SJCRH30 (cell line): ENCODE results near the gene NUDT22. TPM values are rescaled to one million over a fixed set of nuclear protein-coding genes. Genes with fewer than 3 reads are reported as not detected.
A peak's percentile ranks its signal among the peaks of the same experiment; 100 is the strongest.

Experiments used
- DNase-seq, 2 experiments: peaks; one replicate each; pipeline ENCODE4 v3.0.0-alpha.2; 2015 to 2020
- H3K27ac ChIP-seq: fragments of 250-450 bp; sonication (Bioruptor Pico); 2 replicates; pipeline ENCODE4 v1.5.1; 2020; ENCODE audit warnings: mild to moderate bottlenecking, moderate library complexity
- H3K27me3 ChIP-seq: fragments of 250-450 bp; sonication (Bioruptor Pico); 2 replicates; pipeline ENCODE4 v1.5.1; 2020; ENCODE audit warnings: mild to moderate bottlenecking, moderate library complexity
- H3K36me3 ChIP-seq: fragments of 250-450 bp; sonication (Bioruptor Pico); 2 replicates; pipeline ENCODE4 v1.5.1; 2020; ENCODE audit warnings: mild to moderate bottlenecking, moderate library complexity
- H3K4me1 ChIP-seq: fragments of 250-450 bp; sonication (Bioruptor Pico); 2 replicates; pipeline ENCODE4 v1.5.1; 2020; ENCODE audit warnings: mild to moderate bottlenecking, moderate library complexity
- H3K4me3 ChIP-seq: fragments of 250-450 bp; sonication (Bioruptor Pico); 2 replicates; pipeline ENCODE4 v1.5.1; 2020; ENCODE audit warnings: mild to moderate bottlenecking, moderate library complexity
- H3K9me3 ChIP-seq: fragments of 250-450 bp; sonication (Bioruptor Pico); replicated peaks from 2 replicates; pipeline ENCODE4 v1.5.1; 2020; ENCODE audit warnings: mild to moderate bottlenecking, moderate library complexity
- total RNA-seq: library from RNA; depleted of rRNA; stranded (reverse); fragments of >200 nt; shearing (Covaris generic); gene quantifications from 2 replicates; pipeline ENCODE4 v1.2.3, GENCODE V29; 2014

Gene NUDT22
- total RNA-seq, 1 experiment from 2014 or later: 20.7 TPM

DNA sequence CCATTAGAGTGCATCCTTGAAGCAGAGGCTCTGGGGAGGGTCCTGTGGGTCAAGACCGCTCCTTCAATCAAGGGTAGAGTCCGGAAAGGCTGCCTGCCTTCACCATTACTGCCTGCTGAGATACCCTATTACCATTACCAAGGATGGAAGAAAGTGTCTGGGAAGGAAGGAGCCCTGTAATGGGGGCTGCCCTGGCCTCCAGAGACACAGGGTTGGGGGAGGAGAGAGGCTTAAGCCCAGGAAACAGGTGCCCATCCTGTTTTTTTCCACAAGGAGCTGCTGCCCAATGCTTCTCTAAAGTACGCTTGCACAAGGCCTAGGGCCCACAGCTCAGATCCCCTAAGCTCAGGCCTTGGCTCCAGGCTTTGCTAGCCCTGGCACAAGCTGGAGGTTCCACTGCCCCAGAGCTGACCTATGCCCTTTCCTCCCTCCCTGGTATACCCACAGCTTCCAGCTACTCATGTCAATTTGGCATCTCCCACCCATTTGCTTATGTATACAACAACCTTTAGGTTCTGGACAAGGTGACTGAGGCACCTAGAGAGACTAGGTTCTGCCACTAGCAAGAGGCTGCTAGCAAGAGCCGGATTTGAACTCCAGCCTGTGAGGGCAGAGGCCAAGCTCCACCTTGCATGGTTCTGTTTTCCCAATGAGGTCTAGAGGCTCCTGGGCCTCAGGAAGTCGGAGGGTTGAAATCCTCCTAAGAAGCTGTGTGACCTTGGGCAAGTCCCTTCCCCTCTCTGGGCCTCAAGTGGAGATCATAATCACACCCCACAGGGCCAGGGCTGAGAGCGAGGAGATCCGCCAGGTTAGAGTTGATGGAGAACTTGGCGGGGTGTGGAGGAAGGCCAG, 23.7 kb downstream of the NUDT22 start:
- H3K27ac ChIP-seq: no peak overlapping the region
- H3K9me3 ChIP-seq: no peaks in the 10 kb centered on the region
- DNase-seq: peak; percentile 47 to 74
- no peaks in the 10 kb centered on the region for H3K27me3 ChIP-seq
- H3K4me3 ChIP-seq: no peak overlapping the region
- H3K4me1 ChIP-seq: peaks cover 27% of the 10 kb centered on the region
- peaks cover 17% of the 10 kb centered on the region for H3K36me3 ChIP-seq

DNA sequence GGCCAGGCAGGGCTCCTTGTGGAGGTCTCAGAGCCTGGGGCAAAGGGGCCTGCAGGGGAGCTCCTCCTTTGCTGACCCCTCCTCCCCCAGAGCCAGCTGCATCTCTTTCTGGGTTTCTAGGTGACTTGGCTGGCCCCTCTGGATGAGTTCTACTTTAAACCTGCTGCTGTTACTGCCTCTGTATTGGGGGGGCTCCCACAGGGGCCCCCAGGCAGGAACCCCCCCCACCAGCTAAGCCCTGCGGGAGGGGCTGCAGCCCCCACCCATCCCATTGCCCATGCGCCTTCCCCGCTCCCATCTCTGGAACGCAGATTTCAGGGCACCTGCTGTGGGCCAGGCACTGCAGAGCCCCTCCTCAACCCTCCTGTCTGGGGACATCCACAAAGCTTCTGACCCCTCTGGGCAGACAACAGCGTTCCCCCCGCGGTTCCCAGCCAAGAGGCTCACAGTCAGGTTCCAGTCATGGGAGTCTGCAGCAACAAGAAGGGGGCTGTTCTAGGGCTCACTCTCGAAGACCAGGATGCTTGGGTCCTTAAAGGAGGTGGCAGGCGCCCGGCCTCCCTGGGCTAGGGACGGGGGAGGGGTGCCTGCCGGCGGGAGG, 24.4 kb downstream of the NUDT22 start:
- Histone ChIP-seq H3K36me3 (peaks cover 13% of the 10 kb centered on the region), H3K27ac (no peak overlapping the region), H3K9me3 (no peaks in the 10 kb centered on the region), H3K4me3 (peak overlapping the region; percentile 88), H3K27me3 (no peaks in the 10 kb centered on the region), H3K4me1 (peaks cover 27% of the 10 kb centered on the region)
- peak in 1 of 2 experiments; percentile 30 for DNase-seq

DNA sequence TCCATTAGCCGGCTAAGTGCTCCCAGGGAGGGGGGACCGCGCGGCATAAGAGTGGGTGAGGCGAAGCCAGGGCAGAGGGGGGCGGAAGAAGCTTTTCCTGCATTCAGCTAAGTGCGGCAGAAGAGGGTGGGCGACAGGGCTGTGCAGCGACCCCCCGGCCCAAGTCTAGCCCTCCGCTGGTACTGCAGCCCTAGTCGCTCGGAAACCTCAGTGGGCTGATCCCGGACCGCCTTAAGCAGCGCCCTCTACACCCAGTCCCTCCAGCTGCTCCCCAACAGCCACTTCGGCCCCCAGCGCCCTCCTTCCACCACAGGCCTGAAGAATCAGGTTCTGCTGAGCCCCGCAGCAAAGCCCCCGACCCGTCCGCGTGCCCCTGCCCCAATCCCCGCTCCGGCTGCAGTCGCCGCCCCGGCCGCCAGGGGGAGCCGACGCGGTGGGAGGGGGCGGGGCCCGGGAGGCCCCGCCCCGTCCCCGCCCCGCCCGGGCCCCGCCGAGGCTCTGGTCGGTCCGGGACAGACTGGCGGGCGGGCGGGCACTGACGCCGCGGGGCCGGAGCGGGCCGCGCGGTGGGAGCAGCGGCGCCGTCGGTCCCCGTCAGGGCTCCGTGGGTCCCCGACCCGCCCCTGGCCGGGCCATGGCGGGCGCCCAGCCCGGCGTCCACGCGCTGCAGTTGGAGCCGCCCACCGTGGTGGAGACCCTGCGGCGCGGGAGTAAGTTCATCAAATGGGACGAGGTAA, 25.1 kb downstream of the NUDT22 start, which contains the start of gene PLCB3:
Gene PLCB3 (plus strand): TSS at position 515 of the 737 bp plus-strand sequence. CDS start 120 bp downstream, at position 635.
- peaks cover 27% of the 10 kb centered on the region for H3K4me1 ChIP-seq
- H3K27me3 ChIP-seq: no peaks in the 10 kb centered on the region
- H3K36me3 ChIP-seq: peaks cover 10% of the 10 kb centered on the region
- H3K9me3 ChIP-seq: no peaks in the 10 kb centered on the region
- peak within 1 kb of the TSS; percentile 88 for H3K4me3 ChIP-seq
- peak within 1 kb of the TSS; percentile 36; the same call in 1 of the 2 replicates for H3K27ac ChIP-seq
- DNase-seq: peak; percentile 44 to 65

DNA sequence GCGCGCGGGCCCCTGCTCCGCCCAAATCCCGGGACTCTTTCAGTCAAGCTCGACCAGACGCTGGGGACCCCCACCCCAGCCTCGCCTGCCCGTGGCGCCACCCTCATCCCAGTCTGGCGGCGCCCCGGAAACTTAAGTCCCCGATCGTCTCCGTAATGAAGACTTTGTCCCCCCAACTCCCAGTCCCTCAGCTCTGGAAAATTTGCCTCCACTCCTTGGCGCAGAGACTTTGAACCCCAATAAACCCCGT, 25.6 kb downstream of the NUDT22 start:
- no peak for DNase-seq
- peak overlapping the region; percentile 88 for H3K4me3 ChIP-seq
- H3K36me3 ChIP-seq: peaks cover 9% of the 10 kb centered on the region; the same call in 1 of the 2 replicates
- no peaks in the 10 kb centered on the region for H3K27me3 ChIP-seq
- no peaks in the 10 kb centered on the region for H3K9me3 ChIP-seq
- peaks cover 27% of the 10 kb centered on the region for H3K4me1 ChIP-seq
- H3K27ac ChIP-seq: peak overlapping the region; percentile 36; the same call in 1 of the 2 replicates

DNA sequence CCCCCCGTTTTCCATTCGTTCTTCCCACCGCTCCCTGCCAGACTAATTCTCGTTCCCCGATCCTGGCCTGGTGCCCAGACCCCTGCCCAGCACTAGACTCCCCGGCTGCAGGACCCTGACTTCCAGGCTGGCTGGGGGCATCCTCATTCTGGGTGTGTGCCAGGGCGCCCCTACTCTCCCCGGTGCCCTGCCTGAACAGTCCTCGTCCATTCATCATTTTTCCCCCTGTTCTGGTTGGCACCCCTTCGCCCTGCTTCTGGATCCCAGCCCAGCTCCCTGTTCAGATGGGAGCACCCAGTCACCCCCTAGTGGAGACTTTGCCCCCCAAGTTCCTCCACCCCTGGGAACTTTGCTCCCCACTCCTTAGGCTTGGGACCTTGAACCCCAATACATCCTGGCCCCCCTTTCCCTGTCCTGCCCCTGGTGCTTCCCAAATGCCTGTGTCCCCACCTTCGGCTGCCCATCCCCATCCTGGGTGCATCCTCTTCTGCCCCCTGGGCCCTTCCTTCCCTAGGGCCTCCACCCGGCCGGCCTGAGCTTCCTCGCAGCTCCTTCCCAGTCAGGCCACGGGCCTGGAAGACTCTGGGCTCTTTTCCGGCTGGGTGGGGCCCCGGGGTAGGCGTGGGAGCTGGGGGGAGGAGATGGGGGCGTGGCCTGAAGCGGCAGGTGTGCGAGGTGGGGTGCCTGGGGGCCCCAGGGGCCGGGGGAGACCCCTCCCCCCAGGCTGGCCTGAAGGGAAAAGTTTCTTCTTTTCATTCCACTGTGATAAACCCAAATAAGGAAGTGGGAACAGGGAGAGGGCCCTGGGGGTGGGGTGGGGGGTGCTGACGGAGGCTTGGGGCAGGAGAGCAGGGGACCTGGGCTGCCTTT, 26.2 kb downstream of the NUDT22 start:
- Histone ChIP-seq H3K4me3 (peak overlapping the region; percentile 88), H3K9me3 (no peaks in the 10 kb centered on the region), H3K4me1 (peaks cover 27% of the 10 kb centered on the region), H3K36me3 (peaks cover 11% of the 10 kb centered on the region; the same call in 1 of the 2 replicates), H3K27me3 (no peaks in the 10 kb centered on the region), H3K27ac (peak overlapping the region; percentile 36; the same call in 1 of the 2 replicates)
- DNase-seq: peak; percentile 52 to 53

DNA sequence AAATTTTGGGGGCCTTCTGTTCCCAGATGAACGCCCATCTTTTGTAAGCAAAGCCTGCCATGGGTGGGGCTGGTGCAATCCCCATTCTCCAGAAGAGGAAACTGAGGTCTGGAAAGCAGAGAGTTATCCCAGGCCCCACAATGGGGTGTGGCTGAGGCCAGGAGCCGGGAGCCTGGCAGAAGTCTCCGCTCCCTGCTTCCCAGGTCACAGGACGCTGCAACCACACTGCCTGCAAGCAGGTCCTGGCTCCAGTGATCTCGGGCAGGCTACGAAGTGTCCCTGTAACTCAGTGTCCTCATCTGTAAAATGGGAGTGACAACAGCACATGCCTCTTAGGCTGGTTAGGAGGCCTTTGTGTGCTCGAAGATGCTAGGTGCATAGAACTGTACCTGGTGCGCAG, 27.0 kb downstream of the NUDT22 start:
- H3K9me3 ChIP-seq: no peaks in the 10 kb centered on the region
- H3K4me3 ChIP-seq: no peak overlapping the region
- H3K27me3 ChIP-seq: no peaks in the 10 kb centered on the region
- H3K4me1 ChIP-seq: peaks cover 27% of the 10 kb centered on the region
- peaks cover 15% of the 10 kb centered on the region; the same call in 1 of the 2 replicates for H3K36me3 ChIP-seq
- no peak overlapping the region for H3K27ac ChIP-seq
- no peak for DNase-seq

DNA sequence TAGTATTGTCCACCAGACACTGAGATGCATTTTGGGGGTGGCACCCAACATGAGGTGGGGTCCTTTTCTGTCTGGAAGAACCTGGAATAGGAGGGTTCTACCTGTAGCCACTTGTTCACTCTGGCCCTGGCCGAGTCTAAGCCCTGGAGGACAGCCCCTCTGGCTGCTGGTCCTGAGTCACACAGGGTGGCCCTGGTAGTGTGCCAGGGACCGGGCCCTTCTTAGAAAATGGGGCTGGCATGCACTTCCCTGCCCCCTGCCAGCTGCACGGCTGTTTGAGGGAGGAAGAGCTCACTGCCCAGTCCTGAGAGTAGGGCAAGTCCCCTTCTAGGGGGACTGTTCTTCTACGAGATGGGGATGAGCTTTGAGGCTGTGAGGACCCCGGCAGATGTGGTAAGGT, 27.4 kb downstream of the NUDT22 start:
- H3K4me1 ChIP-seq: peaks cover 24% of the 10 kb centered on the region
- H3K27ac ChIP-seq: no peak overlapping the region
- no peaks in the 10 kb centered on the region for H3K27me3 ChIP-seq
- H3K36me3 ChIP-seq: peaks cover 19% of the 10 kb centered on the region; the same call in 1 of the 2 replicates
- H3K4me3 ChIP-seq: no peak overlapping the region
- no peak for DNase-seq
- H3K9me3 ChIP-seq: no peaks in the 10 kb centered on the region

DNA sequence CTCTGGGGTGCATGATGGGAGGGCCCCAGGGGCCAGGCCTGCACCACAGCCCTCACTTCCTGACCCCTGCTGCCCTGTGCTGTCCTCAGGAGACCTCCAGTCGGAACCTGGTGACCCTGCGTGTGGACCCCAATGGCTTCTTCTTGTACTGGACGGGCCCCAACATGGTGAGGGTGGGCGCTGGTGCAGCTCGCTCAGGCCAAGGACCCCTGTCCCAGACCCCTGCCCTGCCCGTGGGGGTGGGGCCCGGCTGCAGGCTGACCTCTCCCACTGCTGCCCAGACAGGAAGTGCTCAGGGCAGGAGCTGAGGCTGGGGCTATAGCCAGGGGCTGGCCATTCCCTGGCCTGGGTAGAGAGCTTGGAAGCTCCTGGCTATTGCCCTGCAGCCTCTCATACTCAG, 28.3 kb downstream of the NUDT22 start:
- Histone ChIP-seq H3K4me1 (peaks cover 17% of the 10 kb centered on the region), H3K36me3 (peaks cover 22% of the 10 kb centered on the region), H3K4me3 (no peak overlapping the region), H3K27me3 (no peaks in the 10 kb centered on the region), H3K27ac (no peak overlapping the region), H3K9me3 (no peaks in the 10 kb centered on the region)
- DNase-seq: no peak

DNA sequence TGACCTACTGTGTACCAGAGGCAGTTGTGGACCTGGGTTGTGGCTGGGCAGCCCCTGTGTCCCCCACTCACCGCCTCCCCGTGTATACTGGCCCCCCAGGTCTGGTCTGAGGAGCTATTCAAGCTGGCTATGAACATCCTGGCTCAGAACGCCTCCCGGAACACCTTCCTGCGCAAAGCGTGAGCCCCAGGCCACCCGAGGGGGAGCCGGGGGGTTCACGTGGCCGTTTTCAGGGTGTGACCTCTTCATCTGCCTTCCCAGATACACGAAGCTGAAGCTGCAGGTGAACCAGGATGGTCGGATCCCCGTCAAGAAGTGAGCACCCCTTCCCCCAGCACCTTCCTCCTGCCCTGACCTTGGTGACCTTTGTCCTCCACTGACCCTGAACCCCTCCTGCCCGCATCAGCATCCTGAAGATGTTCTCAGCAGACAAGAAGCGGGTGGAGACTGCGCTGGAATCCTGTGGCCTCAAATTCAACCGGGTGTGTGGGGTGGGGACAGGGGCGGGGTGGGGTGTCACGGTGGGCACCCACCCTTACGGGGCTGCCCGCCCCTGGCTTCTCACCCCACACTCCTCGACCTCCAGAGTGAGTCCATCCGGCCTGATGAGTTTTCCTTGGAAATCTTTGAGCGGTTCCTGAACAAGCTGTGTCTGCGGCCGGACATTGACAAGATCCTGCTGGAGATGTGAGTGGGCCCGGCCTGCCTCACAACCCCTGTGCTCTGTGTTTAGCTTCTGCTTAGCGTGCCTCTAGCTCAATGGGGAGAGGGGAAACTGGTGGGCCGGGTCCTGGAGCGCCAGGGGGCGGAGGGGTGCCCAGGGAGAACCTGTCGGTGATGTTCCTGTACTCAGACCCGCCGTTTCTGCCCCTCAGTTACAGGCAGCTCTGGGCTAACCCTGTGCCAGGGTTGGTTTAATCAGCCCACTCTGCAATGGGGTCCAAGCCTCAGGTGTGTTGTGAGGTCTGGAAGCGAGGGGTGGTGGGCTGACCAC, 29.4 kb downstream of the NUDT22 start:
- no peaks in the 10 kb centered on the region for H3K27me3 ChIP-seq
- no peak overlapping the region for H3K4me3 ChIP-seq
- no peak overlapping the region for H3K27ac ChIP-seq
- no peaks in the 10 kb centered on the region for H3K9me3 ChIP-seq
- H3K36me3 ChIP-seq: peaks cover 31% of the 10 kb centered on the region
- H3K4me1 ChIP-seq: peaks cover 6% of the 10 kb centered on the region
- no peak for DNase-seq

DNA sequence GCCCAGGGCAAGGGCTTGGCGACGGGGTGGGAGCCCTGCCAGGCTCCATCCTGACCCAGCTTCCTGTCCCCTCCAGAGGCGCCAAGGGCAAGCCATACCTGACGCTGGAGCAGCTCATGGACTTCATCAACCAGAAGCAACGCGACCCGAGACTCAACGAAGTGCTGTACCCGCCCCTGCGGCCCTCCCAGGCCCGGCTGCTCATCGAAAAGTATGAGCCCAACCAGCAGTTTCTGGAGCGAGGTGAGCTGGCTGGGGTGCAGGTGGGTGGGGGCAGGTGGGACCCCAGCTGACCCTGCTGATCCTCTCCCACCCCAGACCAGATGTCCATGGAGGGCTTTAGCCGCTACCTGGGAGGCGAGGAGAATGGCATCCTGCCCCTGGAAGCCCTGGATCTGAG, 30.2 kb downstream of the NUDT22 start:
- Histone ChIP-seq H3K9me3 (no peaks in the 10 kb centered on the region), H3K27me3 (no peaks in the 10 kb centered on the region), H3K36me3 (peaks cover 33% of the 10 kb centered on the region), H3K4me3 (no peak overlapping the region), H3K4me1 (0 out of 2 replicates have a peak, but pooled peaks cover 3% of the 10 kb centered on the region), H3K27ac (no peak overlapping the region)
- DNase-seq: no peak

DNA sequence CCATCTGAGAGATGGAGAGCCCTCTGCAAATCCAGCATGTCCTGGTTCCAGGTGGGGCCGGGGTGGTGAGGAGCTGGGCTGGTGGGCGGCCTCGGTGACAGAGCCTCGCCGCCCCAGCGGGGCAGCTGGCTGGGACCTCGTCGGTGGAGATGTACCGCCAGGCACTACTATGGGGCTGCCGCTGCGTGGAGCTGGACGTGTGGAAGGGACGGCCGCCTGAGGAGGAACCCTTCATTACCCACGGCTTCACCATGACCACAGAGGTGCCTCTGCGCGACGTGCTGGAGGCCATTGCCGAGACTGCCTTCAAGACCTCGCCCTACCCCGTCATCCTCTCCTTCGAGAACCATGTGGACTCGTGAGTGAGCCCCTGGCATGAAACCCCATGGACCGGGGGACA, 32.3 kb downstream of the NUDT22 start:
- H3K4me3 ChIP-seq: no peak overlapping the region
- no peaks in the 10 kb centered on the region for H3K9me3 ChIP-seq
- H3K4me1 ChIP-seq: 0 out of 2 replicates have a peak, but pooled peaks cover 3% of the 10 kb centered on the region
- no peak for DNase-seq
- peaks cover 34% of the 10 kb centered on the region for H3K36me3 ChIP-seq
- H3K27me3 ChIP-seq: no peaks in the 10 kb centered on the region
- no peak overlapping the region for H3K27ac ChIP-seq

DNA sequence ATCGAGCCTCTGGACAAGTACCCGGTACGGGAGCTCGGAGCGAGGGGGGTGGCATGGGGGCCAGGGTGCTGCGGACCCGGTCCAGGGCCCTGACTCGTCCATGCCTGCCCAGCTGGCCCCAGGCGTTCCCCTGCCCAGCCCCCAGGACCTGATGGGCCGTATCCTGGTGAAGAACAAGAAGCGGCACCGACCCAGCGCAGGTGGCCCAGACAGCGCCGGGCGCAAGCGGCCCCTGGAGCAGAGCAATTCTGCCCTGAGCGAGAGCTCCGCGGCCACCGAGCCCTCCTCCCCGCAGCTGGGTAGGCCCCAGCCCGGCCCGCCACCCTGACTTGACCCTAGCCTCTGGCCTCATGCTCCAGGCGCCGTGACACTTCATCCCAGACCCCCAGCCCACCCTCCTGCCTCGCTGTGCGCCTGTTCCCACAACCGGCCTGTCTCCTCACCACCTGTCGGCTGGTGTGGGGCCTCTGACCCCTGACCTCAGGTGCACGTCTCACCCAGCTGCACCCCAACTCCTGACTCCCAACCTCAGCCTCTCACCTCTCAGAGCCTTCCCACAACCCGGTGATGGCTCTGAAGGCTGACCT, 33.0 kb downstream of the NUDT22 start:
- Histone ChIP-seq H3K27ac (no peak overlapping the region), H3K9me3 (no peaks in the 10 kb centered on the region), H3K4me1 (no peaks in the 10 kb centered on the region), H3K27me3 (no peaks in the 10 kb centered on the region), H3K4me3 (no peak overlapping the region), H3K36me3 (peaks cover 34% of the 10 kb centered on the region)
- DNase-seq: no peak

DNA sequence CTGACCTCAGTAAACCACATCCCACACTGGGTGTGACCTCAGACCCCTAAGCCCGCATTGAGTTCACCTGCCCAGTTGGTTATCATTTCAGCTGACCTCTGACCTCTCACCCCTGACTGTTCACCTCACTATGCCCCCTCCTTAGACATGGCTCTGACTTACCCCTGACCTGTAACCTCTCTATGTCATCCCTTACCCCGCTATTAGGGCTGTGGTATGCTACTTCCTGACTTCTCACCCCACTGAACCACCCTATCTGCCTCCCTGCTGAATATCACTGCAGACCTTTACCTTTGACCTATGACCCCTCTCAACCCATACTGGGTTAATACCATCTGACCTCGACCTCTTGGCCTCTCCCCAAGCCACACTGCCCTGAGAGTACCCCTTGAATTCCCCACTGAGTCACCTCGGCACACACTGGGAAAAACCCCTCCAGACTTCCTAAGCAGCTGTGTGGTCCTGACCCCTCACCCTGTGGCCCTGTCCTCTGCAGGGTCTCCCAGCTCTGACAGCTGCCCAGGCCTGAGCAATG, 33.5 kb downstream of the NUDT22 start:
- Histone ChIP-seq H3K27me3 (no peaks in the 10 kb centered on the region), H3K9me3 (no peaks in the 10 kb centered on the region), H3K27ac (no peak overlapping the region), H3K4me1 (no peaks in the 10 kb centered on the region), H3K36me3 (peaks cover 35% of the 10 kb centered on the region), H3K4me3 (no peak overlapping the region)
- no peak for DNase-seq
